BLaER1 treated with 17β-estradiol and CSF1 and Interleukin-3, amounts not matched to agents 10 nM and 100 nM (cell line): Measurements from ENCODE around the gene DACH1.

Experiments used
- H3K27ac ChIP-seq, 11 experiments: shearing (Covaris generic); formaldehyde crosslinking; 2 replicates each; pipeline ENCODE4 v1.8.1; 2022
- H3K27me3 ChIP-seq, 11 experiments: shearing (Covaris generic); formaldehyde crosslinking; 2 replicates each; pipeline ENCODE4 v1.8.1; 2022
- H3K36me3 ChIP-seq, 11 experiments: shearing (Covaris generic); formaldehyde crosslinking; 2 replicates each; pipeline ENCODE4 v1.8.1; 2022
- H3K4me1 ChIP-seq, 10 experiments: shearing (Covaris generic); formaldehyde crosslinking; 2 replicates each; pipeline ENCODE4 v1.8.1; 2022
- H3K4me2 ChIP-seq, 11 experiments: shearing (Covaris generic); formaldehyde crosslinking; 2 replicates each; pipeline ENCODE4 v1.8.1; 2022
- H3K4me3 ChIP-seq, 10 experiments: shearing (Covaris generic); formaldehyde crosslinking; 2 replicates each; pipeline ENCODE4 v1.8.1; 2022
- H3K9ac ChIP-seq, 11 experiments: shearing (Covaris generic); formaldehyde crosslinking; 2 replicates each; pipeline ENCODE4 v1.8.1; 2022
- H3K9me3 ChIP-seq, 11 experiments: shearing (Covaris generic); formaldehyde crosslinking; replicated peaks in 1 of 11; 2 replicates each; pipeline ENCODE4 v1.8.1; 2022
- H4K20me1 ChIP-seq, 11 experiments: shearing (Covaris generic); formaldehyde crosslinking; 2 replicates each; pipeline ENCODE4 v1.8.1; 2022
- Cebpa-rat ChIP-seq, 11 experiments: shearing (Covaris generic); IDR thresholded peaks; 2 replicates each; pipeline ENCODE4 v1.8.1; 2022

The DACH1 gene

DNA sequence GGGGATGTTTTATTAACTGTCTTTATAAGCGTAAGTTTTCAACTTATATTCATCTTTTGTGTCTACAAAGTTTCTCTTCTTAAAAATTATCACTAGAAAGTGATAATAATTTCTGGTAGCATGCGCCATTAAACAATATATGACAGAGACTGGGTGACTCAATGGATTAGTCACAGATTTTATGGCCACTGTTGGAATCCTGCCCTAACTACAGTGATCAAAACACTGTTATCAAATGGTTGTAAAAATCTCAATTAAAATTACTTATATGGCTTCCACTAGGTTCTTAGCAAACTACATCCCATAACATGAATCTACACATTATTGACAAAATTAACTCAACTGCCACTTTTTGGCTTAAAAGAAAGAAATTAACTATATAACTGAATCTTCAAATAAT lies 350.0 kb downstream of the DACH1 start:
- Histone ChIP-seq H3K27ac (0 out of 22 replicates have a peak overlapping the region, but pooled peaks of 1 of the 11 experiments have one; percentile 4), H3K27me3 (no peaks in the 10 kb centered on the region), H3K4me1 (no peaks in the 10 kb centered on the region), H3K9ac (no peak overlapping the region), H3K4me3 (no peak overlapping the region), H3K9me3 (no peaks in the 10 kb centered on the region), H4K20me1 (no peaks in the 10 kb centered on the region), H3K4me2 (no peak overlapping the region), H3K36me3 (no peaks in the 10 kb centered on the region)
- no peak for TF ChIP-seq Cebpa-rat (IDR thresholded peaks at IDR 0.05)

DNA sequence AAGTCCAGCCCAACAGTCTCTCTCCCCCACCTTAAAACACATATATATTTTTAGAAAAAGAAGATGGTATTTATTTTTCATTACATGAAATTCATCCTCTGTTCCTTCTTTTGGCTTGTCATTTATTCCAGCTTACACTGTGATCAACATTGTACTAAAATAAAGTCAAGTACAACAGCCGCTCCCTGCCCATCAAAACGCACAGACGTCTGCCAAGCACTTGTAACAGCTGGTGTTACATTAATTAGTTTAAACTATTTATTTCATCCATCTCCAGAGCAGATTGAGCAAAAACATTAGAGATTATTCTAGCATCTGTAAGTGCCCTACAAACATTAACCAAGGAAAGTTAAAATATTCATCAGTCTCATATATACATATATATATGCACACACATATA lies 350.5 kb downstream of the DACH1 start:
- Histone ChIP-seq H3K36me3 (no peaks in the 10 kb centered on the region), H3K9ac (no peak overlapping the region), H3K27me3 (no peaks in the 10 kb centered on the region), H3K4me2 (no peak overlapping the region), H3K9me3 (no peaks in the 10 kb centered on the region), H3K27ac (no peak overlapping the region), H3K4me1 (no peaks in the 10 kb centered on the region), H3K4me3 (no peak overlapping the region), H4K20me1 (no peaks in the 10 kb centered on the region)
- no peak for TF ChIP-seq Cebpa-rat (IDR thresholded peaks at IDR 0.05)

DNA sequence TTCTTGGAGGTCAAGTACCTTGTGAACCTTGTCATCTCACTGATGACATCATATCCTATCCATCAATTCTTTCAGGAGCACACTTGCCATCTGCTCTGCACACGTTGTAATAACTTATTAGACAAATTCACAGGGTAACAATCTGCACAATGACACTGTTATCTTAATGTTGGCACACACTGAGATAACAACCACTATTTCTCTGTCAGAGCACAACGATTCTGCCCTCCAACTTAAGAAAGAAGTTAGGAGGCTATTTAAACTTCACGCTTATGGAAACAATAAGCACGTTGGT lies 351.3 kb downstream of the DACH1 start:
- Histone ChIP-seq H3K27ac (no peak overlapping the region), H3K27me3 (no peaks in the 10 kb centered on the region)
- no peak for TF ChIP-seq Cebpa-rat (IDR thresholded peaks at IDR 0.05)

DNA sequence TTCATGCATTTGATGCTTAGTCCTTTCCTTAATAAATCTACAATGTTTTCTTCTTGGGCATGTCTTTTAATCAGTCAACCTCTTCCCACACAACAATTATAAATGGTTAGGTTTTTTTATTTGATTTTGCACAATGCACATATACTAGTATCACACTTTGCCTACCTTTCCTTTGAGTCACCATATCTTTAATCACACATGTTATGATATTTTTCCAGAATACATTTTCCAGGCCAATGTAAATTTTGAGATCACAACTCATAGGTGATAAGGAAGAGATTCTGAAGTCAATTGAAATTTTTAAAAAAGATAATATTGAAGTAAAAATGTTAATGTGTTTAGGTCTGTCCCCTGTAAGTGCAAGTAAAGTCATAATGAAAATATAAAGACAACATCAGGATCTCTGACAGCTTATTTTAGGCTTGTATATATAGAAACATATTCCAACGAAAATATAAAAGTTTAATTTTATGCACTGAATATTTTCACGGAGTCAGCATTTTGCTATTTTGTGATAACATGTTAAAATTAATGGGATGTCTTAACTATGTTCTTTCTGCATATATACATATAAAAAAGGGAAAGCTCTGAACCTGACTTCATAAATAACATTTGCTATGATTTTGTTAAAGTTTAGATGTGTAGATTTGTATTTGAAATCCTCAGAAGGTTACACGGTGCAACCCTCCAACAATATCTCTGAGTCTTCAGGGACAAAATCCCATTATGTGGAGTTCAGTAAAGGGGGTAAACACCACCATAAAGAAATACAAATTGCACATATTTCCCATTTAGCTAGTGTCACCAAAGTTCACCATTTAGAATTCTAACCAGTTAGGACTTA lies 351.9 kb downstream of the DACH1 start:
- H3K27ac ChIP-seq, result no peak overlapping the region
- H3K9ac ChIP-seq, result no peak overlapping the region
- H3K9me3 ChIP-seq, result no peaks in the 10 kb centered on the region
- TF ChIP-seq Cebpa-rat (IDR thresholded peaks at IDR 0.05), result no peak
- no peaks in the 10 kb centered on the region for H4K20me1 ChIP-seq
- H3K4me1 ChIP-seq, result no peaks in the 10 kb centered on the region
- H3K27me3 ChIP-seq, result no peaks in the 10 kb centered on the region
- no peak overlapping the region for H3K4me3 ChIP-seq
- no peak overlapping the region for H3K4me2 ChIP-seq
- H3K36me3 ChIP-seq, result no peaks in the 10 kb centered on the region

More for the DNA sequence above, 351.3 kb downstream of the DACH1 start:
- Histone ChIP-seq H3K9ac (no peak overlapping the region), H3K9me3 (no peaks in the 10 kb centered on the region), H3K4me3 (no peak overlapping the region), H3K4me2 (no peak overlapping the region), H4K20me1 (no peaks in the 10 kb centered on the region), H3K36me3 (no peaks in the 10 kb centered on the region), H3K4me1 (no peaks in the 10 kb centered on the region)

DNA sequence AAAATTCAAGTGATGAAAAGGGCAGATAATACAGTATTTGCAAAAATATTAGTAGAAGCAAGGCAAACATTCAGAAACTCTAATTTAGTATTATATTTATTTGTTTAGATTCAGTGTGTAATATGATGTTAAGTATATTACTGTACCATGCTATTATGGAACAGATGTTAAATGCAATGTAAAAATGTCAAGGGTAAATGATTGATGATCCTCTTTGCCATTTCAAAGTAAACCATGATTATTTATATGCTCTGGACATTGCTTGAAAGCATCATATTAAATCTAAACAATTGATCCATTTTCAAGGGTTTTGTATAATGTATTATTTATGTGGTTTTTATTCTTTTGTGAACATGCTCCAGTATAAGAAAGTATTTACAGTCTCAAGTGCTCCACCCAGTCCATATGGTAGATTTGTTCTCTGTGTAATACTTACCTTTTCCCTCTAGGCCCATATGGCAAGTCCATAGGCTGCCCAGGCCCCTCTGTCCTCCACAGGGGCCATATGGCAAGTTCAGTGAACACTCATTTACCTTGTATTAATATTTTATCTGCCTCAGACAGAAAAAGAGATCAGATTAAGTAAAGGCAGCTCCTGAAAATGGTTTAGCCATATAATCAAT lies 353.5 kb downstream of the DACH1 start:
- TF ChIP-seq Cebpa-rat (IDR thresholded peaks at IDR 0.05), result no peak

DNA sequence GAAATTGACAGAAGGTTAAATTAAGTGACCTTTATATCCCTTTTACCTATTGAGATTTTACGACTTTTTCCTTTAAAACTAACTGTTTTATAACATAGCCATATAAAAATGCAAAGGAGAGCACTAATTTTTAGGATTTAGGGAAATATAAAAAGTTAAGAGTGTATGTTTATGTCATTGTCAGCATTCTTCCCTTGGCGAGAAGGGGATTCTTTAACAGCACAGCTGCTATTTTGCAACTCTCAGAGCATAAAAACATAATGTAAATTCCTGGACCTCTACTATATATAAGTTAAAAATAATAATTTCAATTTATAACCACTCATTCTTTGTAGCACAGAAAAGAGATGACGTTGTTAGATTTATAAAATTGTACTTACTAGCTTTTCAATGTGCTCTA lies 363.2 kb downstream of the DACH1 start:
- TF ChIP-seq Cebpa-rat (IDR thresholded peaks at IDR 0.05), result no peak
- no peak overlapping the region for H3K4me2 ChIP-seq
- no peaks in the 10 kb centered on the region for H3K4me1 ChIP-seq
- no peaks in the 10 kb centered on the region for H3K36me3 ChIP-seq
- no peaks in the 10 kb centered on the region for H3K27me3 ChIP-seq
- H4K20me1 ChIP-seq, result no peaks in the 10 kb centered on the region
- no peak overlapping the region for H3K9ac ChIP-seq
- H3K4me3 ChIP-seq, result no peak overlapping the region
- H3K9me3 ChIP-seq, result no peaks in the 10 kb centered on the region
- no peak overlapping the region for H3K27ac ChIP-seq

More for the DNA sequence above, 353.5 kb downstream of the DACH1 start:
- no peaks in the 10 kb centered on the region for H3K9me3 ChIP-seq
- H3K27me3 ChIP-seq, result no peaks in the 10 kb centered on the region
- no peaks in the 10 kb centered on the region for H3K36me3 ChIP-seq
- H3K9ac ChIP-seq, result no peak overlapping the region
- H4K20me1 ChIP-seq, result no peaks in the 10 kb centered on the region
- no peaks in the 10 kb centered on the region for H3K4me1 ChIP-seq
- no peak overlapping the region for H3K27ac ChIP-seq
- H3K4me3 ChIP-seq, result no peak overlapping the region
- no peak overlapping the region for H3K4me2 ChIP-seq

DNA sequence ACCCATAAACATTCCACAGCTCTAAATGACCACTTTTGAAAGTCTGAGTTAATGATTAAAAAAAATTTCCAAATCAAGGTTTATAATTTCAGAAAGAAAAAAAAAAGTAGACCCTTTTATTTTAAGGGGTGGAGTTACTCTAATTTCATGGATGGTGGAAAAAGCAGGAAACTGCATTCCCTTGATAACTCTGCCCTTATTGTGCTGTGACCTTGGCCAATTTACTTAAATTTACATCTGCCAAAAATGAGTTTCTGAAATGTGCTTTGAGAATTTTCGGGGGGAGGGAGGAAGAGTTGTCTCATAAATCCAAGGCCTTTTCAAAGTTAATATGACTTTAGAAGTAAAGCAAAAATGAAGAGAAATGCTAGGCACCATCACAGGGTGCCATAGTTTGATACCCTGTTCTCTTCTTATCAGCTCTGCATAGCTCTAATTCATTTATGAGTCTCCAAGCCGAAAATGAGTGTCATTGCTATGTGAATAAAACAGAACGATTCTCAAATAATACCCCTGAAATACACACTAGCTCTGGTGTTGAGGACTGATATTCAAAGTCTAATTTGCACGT lies 367.0 kb downstream of the DACH1 start:
- Histone ChIP-seq H3K4me3 (no peak overlapping the region), H3K4me2 (no peak overlapping the region), H4K20me1 (no peaks in the 10 kb centered on the region), H3K36me3 (no peaks in the 10 kb centered on the region), H3K9me3 (no peaks in the 10 kb centered on the region), H3K4me1 (no peaks in the 10 kb centered on the region), H3K27me3 (no peaks in the 10 kb centered on the region), H3K27ac (no peak overlapping the region), H3K9ac (no peak overlapping the region)
- TF ChIP-seq Cebpa-rat (IDR thresholded peaks at IDR 0.05), result no peak

DNA sequence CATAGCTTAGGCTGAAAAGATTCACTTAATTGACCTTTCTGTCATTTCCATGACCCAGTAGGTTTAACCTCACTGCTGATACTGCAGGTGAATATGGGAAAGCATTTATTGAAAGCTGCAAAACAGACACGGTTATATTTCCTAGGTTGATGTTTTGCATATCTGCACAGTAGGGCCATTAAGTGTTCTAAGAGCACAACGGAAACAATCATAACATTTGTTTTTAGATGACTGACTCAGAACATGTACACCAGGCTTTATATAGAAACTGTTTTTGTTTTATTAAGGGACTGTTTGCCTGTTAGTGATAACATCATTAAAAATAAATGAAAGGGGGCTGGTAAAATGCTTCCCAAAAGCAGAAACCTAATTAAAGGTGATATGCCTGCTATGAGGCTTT lies 367.8 kb downstream of the DACH1 start:
- H3K4me2 ChIP-seq, result no peak overlapping the region
- no peak for TF ChIP-seq Cebpa-rat (IDR thresholded peaks at IDR 0.05)
- H3K27ac ChIP-seq, result no peak overlapping the region
- no peaks in the 10 kb centered on the region for H3K36me3 ChIP-seq
- no peaks in the 10 kb centered on the region for H3K9me3 ChIP-seq
- no peaks in the 10 kb centered on the region for H4K20me1 ChIP-seq
- no peaks in the 10 kb centered on the region for H3K27me3 ChIP-seq
- H3K9ac ChIP-seq, result no peak overlapping the region
- H3K4me1 ChIP-seq, result no peaks in the 10 kb centered on the region
- H3K4me3 ChIP-seq, result no peak overlapping the region

DNA sequence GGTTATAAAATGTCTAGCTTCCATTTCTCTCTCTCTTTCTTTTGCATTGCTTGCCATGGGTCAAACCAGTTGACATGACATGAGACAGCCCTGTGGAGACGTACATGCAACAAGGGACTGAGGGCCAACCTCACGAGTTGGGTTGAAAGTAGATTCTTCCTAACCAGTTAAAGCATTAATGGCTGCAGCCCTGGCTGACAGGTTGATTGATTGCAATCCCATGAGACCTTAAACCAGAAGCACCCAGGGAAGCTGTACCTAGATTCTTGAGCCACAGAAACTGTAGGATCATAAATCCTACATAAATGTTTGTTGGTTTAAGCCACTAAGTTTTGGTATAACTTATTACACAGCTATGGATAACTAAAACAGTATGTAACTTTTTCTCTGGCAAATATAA lies 373.8 kb downstream of the DACH1 start:
- TF ChIP-seq Cebpa-rat (IDR thresholded peaks at IDR 0.05), result no peak
- Histone ChIP-seq H3K4me1 (0 out of 20 replicates have a peak, but pooled peaks cover 0 to 5% (median 0%) of the 10 kb centered on the region in 10 experiments), H3K9me3 (no peaks in the 10 kb centered on the region), H3K4me2 (no peak overlapping the region), H3K4me3 (no peak overlapping the region), H3K27me3 (no peaks in the 10 kb centered on the region), H4K20me1 (no peaks in the 10 kb centered on the region), H3K36me3 (no peaks in the 10 kb centered on the region), H3K27ac (no peak overlapping the region), H3K9ac (no peak overlapping the region)
